A673 (cell line): ENCODE measurements around the gene PPARGC1A.

Source experiments
- EZH2 ChIP-seq: fragments of 200-600 bp; sonication (generic); IDR thresholded peaks from 2 replicates; pipeline ENCODE4 v1.6.1; 2017; ENCODE audit warnings: borderline replicate concordance, low read depth, mild to moderate bottlenecking, mixed read lengths, antibody characterized with exemption, low read length; ENCODE audit not compliant: poor library complexity, severe bottlenecking
- TF ChIP-seq, protein P1 (sequence below): fragments of 300-800, 200-600 bp; sonication (generic); conservative IDR thresholded peaks from 2 replicates; pipeline ENCODE4 v1.5.1; 2017; ENCODE audit warnings: low read depth, mild to moderate bottlenecking, antibody characterized with exemption, low read length, moderate library complexity, mixed read lengths

- TF ChIP-seq, protein P1, sequence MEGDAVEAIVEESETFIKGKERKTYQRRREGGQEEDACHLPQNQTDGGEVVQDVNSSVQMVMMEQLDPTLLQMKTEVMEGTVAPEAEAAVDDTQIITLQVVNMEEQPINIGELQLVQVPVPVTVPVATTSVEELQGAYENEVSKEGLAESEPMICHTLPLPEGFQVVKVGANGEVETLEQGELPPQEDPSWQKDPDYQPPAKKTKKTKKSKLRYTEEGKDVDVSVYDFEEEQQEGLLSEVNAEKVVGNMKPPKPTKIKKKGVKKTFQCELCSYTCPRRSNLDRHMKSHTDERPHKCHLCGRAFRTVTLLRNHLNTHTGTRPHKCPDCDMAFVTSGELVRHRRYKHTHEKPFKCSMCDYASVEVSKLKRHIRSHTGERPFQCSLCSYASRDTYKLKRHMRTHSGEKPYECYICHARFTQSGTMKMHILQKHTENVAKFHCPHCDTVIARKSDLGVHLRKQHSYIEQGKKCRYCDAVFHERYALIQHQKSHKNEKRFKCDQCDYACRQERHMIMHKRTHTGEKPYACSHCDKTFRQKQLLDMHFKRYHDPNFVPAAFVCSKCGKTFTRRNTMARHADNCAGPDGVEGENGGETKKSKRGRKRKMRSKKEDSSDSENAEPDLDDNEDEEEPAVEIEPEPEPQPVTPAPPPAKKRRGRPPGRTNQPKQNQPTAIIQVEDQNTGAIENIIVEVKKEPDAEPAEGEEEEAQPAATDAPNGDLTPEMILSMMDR, result no peak
- no peak for TF ChIP-seq EZH2
These were observed 135.2 kb downstream of the PPARGC1A start for GRCh38 chr4:23754688-23755087.
